Neural crest cell (in vitro differentiated cells): ENCODE measurements around the gene ARHGDIB. TPM values are rescaled to one million over a fixed set of nuclear protein-coding genes. Genes with fewer than 3 reads are reported as not detected.

Source experiments
- DNase-seq: peaks from one replicate; pipeline ENCODE4 v3.0.0; 2021; ENCODE audit warnings: low read depth, mixed read lengths, low spot score
- H3K27ac Mint-ChIP-seq: one replicate; pipeline ENCODE4 v1.8.0; 2021; ENCODE audit warnings: mild to moderate bottlenecking, mixed read lengths; ENCODE audit not compliant: unreplicated experiment
- H3K27me3 Mint-ChIP-seq: 2 replicates; pipeline ENCODE4 v1.8.0; 2021; ENCODE audit warnings: low read depth, mild to moderate bottlenecking, mixed read lengths
- H3K36me3 Mint-ChIP-seq: 2 replicates; pipeline ENCODE4 v1.8.0; 2021; ENCODE audit warnings: low read depth, mild to moderate bottlenecking, mixed read lengths
- H3K4me1 Mint-ChIP-seq: 2 replicates; pipeline ENCODE4 v1.8.0; 2021; ENCODE audit warnings: mixed read lengths
- H3K4me3 Mint-ChIP-seq: one replicate; pipeline ENCODE4 v1.8.0; 2021; ENCODE audit warnings: mild to moderate bottlenecking, mixed read lengths
- H3K9me3 Mint-ChIP-seq: 2 replicates; pipeline ENCODE4 v1.8.0; 2021; ENCODE audit warnings: mixed read lengths
- total RNA-seq: library from RNA; stranded (reverse); gene quantifications from 2 replicates; pipeline ENCODE4 v1.2.1, GENCODE V29; 2021
- TF ChIP-seq, protein P1 (sequence below): fragments of 200-600 bp; sonication (generic); conservative IDR thresholded peaks from 2 replicates; pipeline ENCODE4 v1.5.0; 2021; ENCODE audit warnings: antibody characterized with exemption, mild to moderate bottlenecking

Gene ARHGDIB
- total RNA-seq, 1 donor from 2014 or later, result 1.5 TPM

DNA sequence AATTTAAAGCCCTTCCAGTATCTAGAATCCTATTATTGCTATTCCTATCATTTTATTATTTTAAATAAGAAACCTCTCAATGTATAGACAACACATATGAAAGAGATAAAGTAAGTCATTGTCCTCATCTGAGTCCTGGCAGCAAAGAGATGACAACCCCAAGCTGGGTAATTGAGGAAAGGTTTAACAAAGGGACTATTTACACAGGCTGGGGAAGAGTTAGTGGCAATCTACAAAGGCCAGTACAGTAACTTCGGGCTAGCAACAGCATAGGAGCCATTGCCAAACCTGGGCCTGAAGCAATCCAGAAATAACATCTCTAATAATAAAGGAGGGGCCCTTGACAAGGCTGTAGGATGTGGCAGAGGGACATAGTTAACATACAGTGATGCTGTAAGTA is 22.6 kb upstream of the ARHGDIB start:
- Mint-ChIP-seq H3K4me1 (peaks cover 10% of the 10 kb centered on the region), H3K27me3 (no peaks in the 10 kb centered on the region), H3K36me3 (peaks cover 2% of the 10 kb centered on the region), H3K4me3 (no peak overlapping the region), H3K9me3 (peaks cover 7% of the 10 kb centered on the region), H3K27ac (no peak overlapping the region)
- TF ChIP-seq, protein P1, sequence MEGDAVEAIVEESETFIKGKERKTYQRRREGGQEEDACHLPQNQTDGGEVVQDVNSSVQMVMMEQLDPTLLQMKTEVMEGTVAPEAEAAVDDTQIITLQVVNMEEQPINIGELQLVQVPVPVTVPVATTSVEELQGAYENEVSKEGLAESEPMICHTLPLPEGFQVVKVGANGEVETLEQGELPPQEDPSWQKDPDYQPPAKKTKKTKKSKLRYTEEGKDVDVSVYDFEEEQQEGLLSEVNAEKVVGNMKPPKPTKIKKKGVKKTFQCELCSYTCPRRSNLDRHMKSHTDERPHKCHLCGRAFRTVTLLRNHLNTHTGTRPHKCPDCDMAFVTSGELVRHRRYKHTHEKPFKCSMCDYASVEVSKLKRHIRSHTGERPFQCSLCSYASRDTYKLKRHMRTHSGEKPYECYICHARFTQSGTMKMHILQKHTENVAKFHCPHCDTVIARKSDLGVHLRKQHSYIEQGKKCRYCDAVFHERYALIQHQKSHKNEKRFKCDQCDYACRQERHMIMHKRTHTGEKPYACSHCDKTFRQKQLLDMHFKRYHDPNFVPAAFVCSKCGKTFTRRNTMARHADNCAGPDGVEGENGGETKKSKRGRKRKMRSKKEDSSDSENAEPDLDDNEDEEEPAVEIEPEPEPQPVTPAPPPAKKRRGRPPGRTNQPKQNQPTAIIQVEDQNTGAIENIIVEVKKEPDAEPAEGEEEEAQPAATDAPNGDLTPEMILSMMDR, result no peak
- DNase-seq, result no peak

DNA sequence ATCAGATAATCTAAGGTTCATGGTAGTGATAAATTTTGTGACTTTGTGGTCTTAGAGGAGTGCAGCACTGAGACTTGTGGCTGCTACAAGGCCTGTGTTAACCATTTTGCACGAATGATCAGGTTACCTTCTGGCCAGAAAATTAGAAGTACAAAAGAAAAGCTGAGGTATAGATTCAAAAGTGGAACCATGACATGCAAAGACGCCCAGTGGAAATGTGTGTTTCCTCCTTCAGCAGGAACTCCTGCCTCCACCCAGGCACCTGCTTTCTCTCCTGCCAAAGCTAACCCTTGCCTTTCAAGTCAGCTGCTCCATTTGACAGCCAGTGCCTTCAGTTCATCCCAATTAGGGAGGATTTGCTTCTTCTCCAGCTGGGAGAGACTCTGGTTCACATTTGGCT is 21.6 kb upstream of the ARHGDIB start:
- H3K4me3 Mint-ChIP-seq, result no peak overlapping the region
- no peak overlapping the region for H3K27ac Mint-ChIP-seq
- H3K27me3 Mint-ChIP-seq, result no peaks in the 10 kb centered on the region
- TF ChIP-seq, protein P1, result no peak
- peaks cover 2% of the 10 kb centered on the region for H3K9me3 Mint-ChIP-seq
- peaks cover 15% of the 10 kb centered on the region for H3K4me1 Mint-ChIP-seq
- peaks cover 2% of the 10 kb centered on the region for H3K36me3 Mint-ChIP-seq
- DNase-seq, result no peak

DNA sequence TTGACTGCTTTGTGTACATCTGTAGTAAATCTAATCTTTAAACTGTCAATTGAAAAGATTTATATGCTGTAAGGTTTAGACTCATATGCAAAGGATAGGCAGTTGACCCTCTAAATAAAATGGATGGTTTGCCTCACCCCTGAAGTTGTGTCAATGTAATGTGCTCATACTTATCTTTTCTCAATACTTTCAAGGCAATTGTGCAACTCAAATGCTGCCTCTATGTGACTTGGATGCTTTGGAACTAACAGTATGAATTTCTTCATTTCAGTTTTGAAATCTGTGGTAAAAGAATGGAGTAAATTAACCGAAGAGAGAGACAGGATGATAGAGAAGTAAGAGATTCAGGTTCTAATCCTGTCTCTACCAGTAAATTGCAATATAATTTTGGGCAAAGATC is 21.2 kb upstream of the ARHGDIB start:
- Mint-ChIP-seq H3K9me3 (peaks cover 2% of the 10 kb centered on the region), H3K27ac (no peak overlapping the region), H3K4me1 (peaks cover 15% of the 10 kb centered on the region), H3K27me3 (no peaks in the 10 kb centered on the region), H3K36me3 (peaks cover 2% of the 10 kb centered on the region), H3K4me3 (no peak overlapping the region)
- no peak for DNase-seq
- TF ChIP-seq, protein P1, result no peak

DNA sequence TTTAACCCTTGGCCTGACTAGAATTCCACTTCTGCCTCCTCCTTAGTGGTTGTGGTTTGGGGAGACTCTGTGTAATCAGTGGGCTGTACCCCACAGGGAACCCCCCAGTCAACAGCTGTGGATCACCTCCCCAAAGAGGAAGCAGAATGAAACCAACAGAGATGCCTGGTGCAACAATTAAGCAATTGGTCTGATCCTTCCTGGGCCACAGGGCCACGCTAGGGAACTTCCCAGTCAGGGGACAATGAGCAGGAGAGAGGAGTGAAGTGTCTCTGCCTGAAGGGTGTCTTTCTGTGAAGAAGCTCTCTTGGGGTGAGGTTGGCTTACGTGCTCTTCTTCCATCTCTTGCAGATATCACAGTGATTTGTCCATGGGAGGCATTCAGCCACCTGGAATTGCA is 19.6 kb upstream of the ARHGDIB start:
- H3K4me1 Mint-ChIP-seq, result peaks cover 15% of the 10 kb centered on the region
- DNase-seq, result no peak
- no peak overlapping the region for H3K27ac Mint-ChIP-seq
- peaks cover 2% of the 10 kb centered on the region for H3K36me3 Mint-ChIP-seq
- H3K27me3 Mint-ChIP-seq, result no peaks in the 10 kb centered on the region
- peaks cover 2% of the 10 kb centered on the region for H3K9me3 Mint-ChIP-seq
- no peak overlapping the region for H3K4me3 Mint-ChIP-seq
- TF ChIP-seq, protein P1, result no peak

DNA sequence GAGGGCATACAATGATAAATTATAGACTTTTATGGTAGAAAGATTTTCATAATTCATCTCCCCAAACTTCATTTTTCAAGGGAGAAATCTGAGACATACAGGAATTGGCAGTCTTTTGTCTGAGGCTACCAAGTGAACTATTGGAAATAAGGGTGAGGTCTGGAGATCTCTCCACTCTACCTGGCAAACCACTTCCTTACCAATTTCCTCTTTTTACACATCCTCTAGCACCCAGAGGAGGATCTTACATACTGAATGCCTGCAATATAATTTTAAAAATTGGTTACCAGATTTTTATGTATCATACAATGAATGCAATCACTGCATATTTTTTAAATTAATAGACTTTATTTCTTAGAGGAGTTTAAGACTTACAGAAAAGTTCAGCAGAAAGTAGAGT is 18.1 kb upstream of the ARHGDIB start:
- H3K36me3 Mint-ChIP-seq, result peaks cover under 1% of the 10 kb centered on the region
- H3K4me1 Mint-ChIP-seq, result peaks cover 11% of the 10 kb centered on the region
- H3K9me3 Mint-ChIP-seq, result peaks cover 2% of the 10 kb centered on the region
- no peak overlapping the region for H3K27ac Mint-ChIP-seq
- no peaks in the 10 kb centered on the region for H3K27me3 Mint-ChIP-seq
- TF ChIP-seq, protein P1, result no peak
- no peak for DNase-seq
- no peak overlapping the region for H3K4me3 Mint-ChIP-seq

DNA sequence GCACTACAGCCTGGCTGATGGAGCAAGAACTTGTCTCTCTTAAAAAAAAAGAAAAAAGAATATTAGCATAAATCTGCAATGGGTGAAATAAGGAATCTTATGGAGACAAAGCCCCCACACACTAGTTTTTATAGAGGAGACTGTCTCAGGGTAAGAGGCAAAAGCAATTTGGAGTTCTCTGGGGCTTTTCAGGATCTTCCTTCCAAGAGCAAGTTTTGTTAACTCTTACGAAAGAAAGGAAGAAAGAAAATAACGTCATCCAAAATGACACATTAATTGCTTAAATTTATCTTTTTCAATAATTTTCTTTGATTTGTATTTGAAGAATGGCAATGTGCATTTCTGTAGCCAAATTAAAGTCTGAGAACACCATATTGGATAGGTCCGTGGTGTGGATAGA is 15.3 kb upstream of the ARHGDIB start:
- Mint-ChIP-seq H3K36me3 (no peaks in the 10 kb centered on the region), H3K27me3 (no peaks in the 10 kb centered on the region), H3K9me3 (peaks cover 2% of the 10 kb centered on the region), H3K4me1 (peaks cover 5% of the 10 kb centered on the region), H3K27ac (no peak overlapping the region), H3K4me3 (no peak overlapping the region)
- TF ChIP-seq, protein P1, result no peak
- no peak for DNase-seq
